ENCODE measurements around the gene POLR2M.

The POLR2M gene

DNA sequence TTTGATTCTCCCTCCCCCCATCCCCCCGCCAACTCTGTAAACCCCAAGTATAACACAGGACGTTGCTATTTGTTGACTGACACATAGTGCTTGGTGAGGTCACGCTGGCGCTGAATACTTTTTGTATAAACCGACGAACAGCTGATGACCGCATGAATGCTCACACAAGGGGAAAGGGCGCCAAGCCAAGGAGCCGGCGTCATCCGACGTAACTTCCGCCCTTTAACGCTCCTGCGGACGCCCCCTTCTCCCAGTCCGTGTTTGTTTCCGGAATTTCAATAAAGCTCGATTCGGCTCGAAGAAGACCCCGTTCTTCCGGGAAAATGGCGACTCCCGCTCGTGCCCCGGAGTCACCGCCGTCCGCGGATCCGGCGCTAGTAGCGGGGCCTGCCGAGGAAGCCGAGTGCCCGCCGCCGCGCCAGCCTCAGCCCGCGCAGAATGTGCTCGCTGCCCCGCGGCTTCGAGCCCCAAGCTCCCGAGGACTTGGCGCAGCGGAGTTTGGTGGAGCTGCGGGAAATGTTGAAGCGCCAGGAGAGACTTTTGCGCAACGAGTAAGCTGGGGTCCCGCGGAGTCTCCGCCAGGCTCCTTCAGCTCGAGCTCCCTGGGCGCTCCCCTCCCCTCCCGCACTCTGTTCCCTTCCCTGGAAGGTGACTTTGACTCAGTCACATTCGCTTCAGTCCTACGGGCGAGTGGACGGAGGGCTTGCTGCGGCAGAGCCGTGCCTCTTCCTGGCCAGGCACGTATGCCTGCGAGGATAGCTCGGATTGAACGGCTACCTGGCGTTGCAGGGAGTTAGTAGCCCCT, at the start of gene POLR2M:
Gene POLR2M (plus strand): TSS at position 310 of the 805 bp plus-strand sequence. CDS start 129 bp downstream, at position 439.
- DNase-seq = peak; percentile 83

DNA sequence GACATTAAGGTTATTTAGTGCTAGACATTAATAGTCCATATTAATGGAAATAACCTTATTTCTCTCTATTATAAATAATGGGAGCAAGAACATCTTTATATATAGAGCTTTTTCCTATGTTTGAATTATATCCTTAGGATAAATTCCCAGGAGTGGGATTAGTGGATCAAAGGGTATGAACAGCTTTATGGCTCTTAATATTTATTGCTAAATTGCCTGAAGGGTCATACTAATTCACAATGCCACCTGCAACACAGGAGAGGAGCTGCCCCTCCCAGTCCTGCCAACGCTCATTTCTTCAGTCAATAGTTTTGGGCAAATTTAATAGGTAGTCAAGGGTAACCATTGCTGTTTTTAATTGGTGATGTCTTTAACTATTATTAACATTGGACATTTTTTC, 48.9 kb upstream of the POLR2M start:
- DNase-seq = no peak

DNA sequence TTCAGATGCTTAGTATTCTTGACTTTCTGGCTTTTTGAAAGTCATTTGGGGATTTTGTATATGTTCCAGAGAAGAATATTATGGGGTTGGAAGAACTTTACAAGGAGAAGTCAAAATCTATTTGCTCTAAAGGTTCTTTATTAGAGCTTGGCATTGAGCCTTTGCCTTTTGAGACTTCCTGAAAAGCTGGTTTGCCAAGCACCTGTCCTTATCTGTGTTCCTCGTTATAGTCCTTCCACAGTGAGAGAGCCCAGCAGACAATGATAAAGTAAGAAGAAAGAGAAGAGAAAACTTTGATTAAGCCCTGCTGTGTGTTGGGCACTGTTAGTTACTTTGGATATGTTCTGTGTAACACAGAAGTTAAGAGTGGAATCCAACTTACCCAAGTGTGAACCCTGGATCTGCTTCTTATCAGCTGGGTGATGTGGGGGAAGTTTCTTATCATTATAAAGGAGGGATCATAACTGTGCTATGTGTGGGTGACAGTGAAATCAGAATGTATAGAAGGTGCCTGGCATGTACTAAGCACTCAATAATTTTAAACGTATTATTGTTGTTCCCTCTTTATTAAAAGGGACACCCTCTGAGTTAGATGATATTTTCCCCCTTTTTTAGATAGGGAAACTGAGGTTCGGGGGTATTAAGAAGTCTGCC, 44.3 kb upstream of the POLR2M start:
- no peak for DNase-seq

DNA sequence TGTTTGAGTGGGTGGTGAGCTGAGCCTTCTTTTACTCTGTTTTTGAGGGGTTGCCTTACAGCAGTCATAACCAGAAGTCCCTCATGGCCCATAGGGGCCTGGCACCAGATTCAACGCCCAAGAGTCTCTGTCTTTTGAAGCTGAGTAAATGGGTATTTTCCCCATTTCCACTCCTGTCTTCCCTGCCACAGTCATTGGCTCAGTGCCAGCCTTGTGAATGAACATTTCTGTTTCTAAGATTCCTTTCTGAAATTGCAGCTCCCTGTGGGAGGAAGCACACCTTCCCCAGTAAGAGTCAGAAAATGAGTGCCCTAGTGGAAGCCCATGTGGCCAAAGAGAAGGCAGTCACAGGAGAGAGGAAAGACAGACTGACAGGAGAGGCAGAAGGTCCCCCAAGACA, 43.7 kb upstream of the POLR2M start:
- no peak for DNase-seq

DNA sequence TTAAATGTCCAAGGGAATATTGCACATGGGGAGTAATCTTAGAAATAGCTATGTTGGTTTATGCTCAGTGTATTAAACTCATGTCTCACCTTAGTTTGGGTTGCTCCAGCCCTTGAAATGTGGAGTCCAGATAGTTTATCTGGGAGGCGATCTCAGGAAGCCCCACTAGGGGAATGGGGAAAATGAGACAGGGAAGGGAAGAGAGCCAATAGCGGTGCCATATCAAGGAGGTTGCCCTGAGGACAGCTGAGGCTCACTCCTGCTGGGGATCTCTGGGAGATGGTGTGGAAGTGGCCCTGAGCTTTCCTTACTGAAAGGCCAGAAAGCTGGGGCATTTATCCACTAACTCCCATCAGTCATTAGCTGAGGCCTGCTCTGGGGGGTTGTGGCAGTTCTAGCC, 43.3 kb upstream of the POLR2M start:
- no peak for DNase-seq

DNA sequence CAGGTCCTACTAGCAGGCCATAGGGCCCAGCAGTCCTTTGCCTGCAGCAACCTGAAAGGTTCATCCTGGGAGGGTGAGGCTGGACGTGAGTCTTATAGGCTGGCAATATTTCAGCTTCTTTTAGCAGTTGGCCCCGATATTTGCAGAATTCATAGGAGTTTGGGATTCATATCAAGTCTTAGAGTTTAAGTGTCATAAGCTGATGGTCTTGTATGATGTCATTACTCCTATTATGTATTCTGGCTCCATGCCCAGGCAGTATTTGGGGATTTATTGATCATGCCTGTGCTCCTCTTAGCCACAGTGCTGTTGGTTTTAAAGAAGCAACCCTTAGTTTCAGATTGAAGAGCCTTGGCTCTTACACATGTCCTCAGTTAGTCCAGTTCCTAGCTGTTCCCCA, 41.3 kb upstream of the POLR2M start:
- DNase-seq = no peak

DNA sequence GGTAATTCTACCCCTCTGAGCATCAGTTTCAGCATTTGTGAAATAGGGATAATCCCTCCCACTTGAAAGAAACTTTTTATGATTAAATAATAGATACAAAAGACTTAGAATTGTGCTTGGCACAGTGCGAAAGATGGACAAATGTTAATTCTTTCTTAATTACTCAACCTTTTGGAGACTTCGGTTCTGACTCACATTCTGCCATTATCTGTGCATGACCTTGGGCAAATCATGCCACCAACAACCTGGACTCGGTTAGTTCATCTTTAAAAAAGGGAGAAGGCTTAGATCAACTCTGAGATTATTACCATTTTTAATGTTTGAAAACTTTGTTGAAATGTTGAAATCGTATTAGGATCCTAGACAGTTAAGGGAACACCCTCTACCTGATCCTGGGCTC, 40.6 kb upstream of the POLR2M start:
- no peak for DNase-seq

DNA sequence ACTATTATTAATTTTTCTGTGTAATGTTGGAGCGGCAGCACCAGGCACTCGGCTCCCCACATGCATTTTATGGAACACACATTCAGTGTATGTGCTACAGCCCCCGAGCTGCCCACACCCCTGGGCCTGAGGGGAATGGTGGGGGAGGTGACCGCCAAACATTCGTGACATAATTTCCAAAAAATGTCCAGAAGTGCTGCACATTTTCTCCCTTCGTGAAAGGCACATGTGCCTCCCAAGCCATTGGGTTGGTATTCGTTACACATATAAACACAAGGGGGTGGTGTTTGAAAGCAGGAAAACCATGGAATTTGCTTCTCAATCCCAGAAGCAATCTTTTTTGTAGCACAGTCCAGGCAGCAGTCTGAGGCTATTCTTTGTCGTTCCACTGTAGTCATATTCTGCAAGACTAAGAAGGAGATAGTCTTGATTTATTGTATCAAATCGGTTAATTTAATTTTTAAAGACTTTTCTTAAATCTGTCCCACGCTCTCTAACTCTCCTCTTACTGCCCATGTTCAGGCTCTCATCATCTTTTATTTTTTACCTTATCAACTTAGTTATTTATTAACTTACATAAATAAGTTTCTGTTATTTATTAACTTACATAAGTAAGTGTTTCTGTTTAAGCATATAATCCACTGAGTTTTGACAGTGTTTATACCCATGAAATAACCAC, 39.2 kb upstream of the POLR2M start:
- DNase-seq = no peak

DNA sequence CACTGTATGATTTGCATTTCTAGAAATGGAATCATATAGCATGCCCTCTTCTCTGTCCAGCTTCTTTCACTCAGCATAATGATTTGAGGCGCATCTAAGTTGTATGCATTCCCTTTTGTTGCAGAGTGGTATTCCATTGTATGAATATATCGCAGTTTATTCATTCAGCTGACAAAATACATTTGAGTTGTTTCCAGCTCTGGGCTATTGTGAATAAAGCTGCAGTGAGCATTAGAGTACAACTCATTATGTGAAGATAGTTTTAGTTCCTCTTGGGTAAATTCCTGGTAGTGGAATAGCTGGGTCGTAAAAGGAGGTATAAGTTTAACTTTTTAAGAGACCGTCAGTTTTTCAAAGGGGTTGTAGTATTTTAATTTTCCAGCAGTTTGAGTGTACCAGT, 38.5 kb upstream of the POLR2M start:
- DNase-seq = no peak

DNA sequence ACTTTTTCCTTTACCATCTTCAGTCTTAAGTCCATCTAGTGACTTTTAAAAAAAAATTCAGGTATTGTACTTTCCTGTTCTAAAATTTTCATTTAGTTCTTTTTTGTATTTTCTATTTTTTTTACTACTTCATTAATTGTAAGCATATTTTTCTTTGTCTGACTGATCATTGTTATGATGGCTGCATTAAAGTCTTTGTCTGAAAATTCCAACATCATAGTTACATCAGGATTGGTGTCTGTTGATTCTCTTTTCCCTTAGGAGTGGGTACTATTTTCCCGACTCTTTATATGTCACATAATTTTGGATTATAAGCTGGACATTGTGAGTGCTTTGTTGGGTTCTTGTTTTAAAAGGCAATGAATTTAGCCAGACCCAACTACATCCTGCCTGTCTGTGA, 34.9 kb upstream of the POLR2M start:
- no peak for DNase-seq

DNA sequence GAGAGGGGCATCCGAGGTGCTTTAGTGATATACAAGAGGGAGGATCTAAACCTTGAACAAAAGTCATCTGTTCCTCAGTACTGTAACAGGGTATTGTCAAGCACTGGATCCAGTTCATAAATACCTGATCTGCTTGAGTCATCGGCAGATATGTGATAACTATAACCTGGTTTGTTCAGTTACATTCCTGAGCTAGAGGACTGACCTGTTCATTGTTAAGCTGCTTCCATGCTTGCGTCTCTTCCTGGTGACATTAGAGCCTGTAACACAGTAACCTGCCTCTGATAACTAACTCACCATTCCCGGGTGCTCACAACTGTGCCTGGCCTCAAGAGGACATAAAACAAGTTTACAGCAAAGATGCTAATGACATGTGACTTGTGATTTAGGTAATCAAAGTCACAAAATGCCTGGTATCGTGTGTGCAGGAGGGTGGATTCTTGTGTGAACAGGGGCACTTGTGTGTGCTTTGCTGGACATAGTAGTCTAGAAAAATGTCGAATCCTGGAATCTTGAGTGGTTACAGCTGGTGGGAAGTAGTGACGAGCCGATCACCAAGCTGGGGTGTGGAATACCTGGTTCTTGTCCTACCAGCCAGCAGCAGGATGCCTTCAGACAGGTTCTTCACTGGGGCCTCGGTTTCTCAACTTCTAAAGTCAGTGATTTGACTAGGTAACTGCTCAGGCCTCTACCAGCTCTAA, 30.9 kb upstream of the POLR2M start:
- DNase-seq = no peak

DNA sequence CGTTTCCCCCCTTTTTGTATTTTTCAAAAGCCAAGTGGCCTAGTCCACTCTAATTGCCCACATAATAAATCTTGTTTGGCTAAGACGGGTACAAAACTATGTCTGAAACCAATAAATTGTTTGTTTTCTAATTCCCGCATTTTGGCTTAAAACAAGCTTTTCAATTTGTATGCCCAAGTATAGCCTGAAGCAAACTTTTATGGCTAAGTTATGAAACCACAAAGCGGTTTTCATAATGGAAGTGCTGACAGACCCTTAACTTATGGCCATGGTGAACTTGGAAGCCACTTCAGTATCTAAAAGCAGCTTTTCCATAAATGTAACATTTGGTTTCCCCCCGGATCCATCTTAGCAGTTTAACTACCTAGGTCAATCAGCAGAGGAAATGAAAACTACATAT, 29.9 kb upstream of the POLR2M start:
- DNase-seq = no peak

DNA sequence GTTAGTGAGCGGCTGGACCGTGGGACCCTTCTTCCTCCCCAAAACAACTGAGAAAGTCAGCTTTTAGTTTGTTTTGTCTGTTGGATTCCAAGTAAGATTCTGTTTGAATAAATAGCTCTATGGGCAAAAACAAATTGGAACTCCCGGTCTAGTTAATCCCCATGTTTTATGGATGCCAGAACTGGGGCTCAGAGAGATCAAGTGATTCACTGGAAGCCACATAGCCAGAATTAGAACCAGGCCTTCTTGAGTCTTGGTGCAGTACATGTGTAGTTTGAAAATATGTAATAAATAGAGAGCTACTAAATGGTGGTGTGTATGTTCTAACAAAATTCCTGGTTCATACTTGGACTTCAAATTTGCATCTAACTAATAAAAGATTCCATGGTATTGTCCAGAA, 29.3 kb upstream of the POLR2M start:
- no peak for DNase-seq

DNA sequence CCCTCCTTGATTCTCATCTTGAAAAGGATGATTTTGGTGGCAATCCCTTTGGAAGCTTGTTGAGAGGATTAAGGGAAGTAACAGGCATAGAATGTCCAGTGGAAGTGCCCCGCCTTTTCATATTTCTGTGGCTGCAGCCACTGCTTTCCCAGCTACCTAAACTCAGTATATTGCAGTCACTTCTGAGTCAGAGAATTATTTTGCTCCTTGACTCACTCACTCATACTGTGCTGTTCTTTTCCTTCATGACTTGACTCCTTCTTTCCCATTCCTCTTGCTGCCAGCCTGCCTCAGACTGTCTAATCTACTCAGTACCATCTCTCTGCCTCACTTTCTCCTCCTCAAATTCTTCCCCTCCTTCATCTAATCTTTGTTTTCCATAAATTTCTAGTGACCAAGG, 26.5 kb upstream of the POLR2M start:
- no peak for DNase-seq

DNA sequence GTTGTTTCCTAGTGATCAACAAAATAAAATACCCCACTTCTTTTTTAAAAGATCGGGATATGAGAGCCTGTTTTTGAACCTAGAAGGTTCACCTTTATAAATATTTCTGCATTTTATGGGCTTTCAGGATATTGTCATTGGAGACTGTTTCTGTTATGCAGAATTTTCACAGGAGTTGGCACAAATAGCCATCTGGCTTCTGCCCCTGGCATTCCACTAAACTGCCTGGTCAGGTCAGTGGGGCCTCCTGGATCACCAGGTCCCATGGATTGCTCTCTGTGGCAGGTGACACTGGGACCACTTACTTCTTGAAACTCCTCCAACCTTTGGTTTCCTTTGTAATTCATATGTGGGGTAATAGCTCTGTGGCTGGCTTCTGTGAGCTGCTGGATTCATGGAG, 25.5 kb upstream of the POLR2M start:
- no peak for DNase-seq

DNA sequence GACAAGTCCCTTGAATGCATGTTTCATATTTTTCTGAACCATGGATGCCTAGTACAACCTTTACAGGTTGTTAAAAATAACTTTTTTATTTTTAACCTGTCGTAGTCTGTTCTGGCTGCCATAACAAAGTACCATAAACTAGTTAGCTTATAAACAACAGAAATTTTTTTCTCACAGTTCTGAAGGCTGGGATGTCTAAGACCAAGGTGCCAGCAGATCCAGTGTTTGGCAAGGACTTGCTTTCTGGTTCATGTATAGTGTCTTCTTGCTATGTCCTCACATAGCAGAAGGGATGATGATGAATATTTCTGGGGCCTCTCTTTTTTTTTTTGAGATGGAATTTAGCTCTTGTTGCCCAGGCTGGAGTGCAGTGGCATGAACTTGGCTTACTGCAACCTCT, 23.0 kb upstream of the POLR2M start:
- no peak for DNase-seq

DNA sequence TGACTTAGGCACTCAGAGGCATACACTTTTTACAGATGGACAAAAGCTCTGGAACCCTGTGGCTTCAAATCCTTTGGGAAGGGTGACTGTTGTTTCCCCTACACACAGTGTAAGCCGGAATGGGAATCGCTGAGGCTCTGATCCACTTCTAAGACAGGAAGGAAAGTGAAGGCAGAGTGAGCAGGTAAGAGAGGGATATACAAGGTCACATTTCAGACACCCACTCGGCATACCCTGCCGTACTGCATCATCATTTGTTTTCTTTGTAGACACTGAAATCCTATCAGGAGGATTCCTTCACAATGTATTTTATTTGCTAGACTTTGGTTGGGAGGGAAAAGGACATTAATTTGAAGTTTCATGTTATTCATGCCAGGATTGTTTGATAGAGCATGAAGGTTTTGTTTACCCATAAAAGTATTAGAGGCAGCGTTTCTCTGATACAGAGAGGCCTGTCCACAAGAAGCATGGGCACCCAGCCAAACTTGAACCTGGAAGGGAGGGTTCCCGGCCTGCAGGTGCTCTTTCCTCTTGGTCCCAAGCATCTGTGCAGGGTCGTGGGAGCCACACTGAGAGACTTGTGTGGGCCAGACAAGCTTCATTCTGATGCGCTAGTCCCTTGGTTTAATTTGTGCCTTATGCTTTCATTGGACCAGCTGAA, 21.9 kb upstream of the POLR2M start:
- DNase-seq = no peak

DNA sequence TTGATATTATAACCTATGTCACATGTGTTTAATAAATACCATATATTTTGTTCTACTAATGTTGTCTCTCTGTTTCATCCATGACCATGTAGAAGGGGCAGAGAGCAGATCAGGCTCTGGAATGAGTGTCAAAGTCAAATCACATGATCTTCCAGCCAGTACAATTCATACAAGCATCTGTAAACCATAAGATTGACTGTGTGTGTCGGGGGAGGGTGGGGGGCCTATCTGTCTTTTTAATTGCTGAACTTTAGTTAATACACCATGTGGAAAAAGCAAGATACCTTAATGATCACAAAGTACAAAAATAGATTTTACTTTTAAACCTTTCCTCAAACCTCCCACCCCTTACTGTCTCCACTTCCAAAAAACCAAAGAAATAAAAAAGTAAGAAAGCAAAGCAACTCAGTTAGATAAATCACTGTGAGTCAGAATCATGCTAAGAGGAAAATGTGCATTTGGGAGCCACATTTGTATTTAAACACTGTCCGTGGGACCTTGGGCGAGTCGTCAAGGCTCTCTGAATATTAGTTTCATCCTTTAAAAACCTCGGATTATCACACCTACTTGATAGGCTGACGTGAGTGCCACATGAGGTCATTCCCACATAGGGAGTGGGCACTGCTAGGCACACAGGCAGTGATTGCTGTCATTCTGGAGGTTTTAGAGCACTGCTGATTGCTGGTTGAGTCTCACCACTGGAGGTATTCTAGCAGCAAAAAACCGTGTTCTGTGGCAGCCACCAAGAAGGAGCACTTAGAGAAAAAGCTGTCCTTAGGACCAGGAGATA, 21.0 kb upstream of the POLR2M start:
- DNase-seq = no peak

DNA sequence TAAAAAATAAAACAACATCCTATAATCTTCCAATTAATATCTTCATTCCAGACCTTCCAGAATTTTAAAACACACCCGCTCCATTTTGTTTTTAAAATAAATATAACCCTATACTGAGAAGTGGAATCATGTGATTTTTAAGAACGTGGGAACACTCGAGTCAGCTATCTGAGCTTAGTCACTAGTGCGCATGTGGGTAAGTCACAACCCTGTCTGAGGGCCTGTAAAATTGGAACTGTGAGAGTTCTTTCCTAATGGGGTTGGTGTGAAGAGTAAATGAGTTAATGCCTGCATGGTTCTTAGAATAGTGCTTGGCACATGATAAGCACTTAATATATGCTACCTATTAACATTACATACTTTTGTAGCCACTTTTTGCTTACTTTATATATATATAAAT, 19.9 kb upstream of the POLR2M start:
- DNase-seq = no peak

DNA sequence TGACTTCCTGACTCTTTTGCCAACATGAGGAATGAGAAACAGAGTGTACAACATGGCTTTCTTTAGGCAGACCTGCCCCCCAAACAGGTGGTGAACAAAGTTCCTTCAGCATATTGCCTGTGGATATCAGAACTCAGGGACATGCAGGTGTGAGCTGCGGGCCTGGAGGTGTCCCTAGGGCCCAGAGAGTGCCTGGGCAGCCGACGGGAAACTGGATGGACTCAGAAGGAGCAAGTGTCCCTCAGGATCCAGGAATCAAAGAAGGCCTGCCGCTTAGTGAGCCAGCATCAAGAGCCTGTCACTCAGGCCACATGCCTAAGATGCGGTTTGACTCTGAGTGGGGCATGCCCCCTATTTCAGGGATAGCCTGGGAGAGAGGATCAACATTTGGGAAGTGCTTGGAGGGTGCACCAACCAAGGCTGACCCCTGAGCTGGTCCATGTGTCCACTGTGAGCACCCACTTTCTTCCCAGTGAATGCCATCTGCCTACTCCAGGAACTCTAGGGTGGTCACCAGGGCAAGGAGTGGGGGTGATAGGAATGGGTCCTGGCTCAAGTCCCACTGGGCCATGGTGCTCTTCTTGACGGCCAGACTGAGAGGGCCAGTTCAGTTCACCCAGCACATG, 16.1 kb upstream of the POLR2M start:
- no peak for DNase-seq

DNA sequence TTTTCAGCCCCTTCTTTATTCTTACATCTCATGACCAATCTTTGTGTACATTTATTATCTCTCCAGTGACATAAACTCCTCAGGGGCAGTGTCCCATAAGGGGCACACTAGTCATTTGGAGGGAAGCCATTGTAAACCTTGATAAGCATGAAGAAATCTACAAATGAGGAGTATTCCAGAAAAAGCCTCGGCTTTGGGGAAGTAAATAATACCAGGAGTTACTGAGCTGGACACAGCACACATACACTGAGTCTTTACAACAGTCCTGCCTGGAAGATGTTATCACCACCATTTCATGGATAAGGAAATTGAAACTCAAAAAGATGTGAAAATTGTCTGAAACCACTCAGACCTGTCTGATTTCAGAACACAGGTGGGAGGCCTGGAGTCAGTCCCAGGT, 15.4 kb upstream of the POLR2M start:
- no peak for DNase-seq

DNA sequence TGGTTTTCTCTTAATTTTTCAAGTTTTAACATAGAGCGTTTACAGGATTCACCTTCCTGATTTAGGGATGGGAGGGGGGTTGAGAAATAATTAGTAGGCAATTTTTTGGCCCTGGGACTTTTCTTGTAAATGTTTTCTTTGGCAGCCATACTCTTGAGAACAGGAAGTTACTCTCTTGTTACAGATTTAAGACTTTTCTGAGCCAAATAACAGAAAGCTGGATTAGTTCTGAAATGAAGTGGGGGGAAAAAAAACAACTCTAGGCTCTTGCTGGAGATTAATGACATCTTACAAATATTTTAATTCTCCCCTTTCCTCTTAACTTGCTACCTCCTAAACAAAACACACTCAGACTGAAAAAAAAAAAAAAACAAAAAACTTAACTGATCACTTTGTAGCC, 13.8 kb upstream of the POLR2M start:
- no peak for DNase-seq
